Measurements from ENCODE around the gene ZDHHC8.

DNA sequence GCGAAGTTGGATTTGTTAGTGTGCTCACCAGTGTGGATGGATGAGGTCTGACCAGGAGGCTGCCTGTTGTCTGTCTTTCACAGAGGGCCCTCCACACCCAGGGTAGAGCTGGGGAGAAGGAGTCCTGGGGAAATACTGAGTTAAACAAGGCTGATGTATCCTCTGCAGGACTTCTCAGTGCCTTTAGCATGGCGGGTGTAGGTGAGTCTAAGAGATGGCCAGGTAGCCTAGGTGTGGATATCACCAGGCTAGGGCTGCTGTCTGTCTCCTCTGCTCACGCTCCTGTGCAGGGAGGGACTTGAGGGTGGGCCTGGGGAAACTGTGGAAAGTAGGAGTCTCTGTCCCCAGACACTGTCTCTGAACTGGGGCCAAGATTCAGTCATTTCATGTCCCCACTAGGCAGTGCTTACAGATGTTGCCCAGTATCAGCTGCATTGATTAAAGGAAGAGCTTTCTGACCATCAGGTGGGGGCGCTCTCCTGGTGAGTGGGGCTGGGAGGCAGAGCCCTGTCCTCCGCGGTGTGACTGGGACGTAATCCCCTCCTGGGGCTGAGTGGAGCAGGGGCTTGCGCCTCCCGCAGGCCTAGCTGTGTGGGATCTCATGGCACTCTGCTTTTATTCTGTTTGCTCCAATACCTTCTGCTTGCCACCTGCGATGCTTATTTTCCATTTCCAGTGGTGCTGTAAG lies 54.7 kb downstream of the ZDHHC8 start:
- TF ChIP-seq, protein P1, sequence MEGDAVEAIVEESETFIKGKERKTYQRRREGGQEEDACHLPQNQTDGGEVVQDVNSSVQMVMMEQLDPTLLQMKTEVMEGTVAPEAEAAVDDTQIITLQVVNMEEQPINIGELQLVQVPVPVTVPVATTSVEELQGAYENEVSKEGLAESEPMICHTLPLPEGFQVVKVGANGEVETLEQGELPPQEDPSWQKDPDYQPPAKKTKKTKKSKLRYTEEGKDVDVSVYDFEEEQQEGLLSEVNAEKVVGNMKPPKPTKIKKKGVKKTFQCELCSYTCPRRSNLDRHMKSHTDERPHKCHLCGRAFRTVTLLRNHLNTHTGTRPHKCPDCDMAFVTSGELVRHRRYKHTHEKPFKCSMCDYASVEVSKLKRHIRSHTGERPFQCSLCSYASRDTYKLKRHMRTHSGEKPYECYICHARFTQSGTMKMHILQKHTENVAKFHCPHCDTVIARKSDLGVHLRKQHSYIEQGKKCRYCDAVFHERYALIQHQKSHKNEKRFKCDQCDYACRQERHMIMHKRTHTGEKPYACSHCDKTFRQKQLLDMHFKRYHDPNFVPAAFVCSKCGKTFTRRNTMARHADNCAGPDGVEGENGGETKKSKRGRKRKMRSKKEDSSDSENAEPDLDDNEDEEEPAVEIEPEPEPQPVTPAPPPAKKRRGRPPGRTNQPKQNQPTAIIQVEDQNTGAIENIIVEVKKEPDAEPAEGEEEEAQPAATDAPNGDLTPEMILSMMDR (IDR thresholded peaks at IDR 0.05), result no peak
- TF ChIP-seq POLR2A (IDR thresholded peaks at IDR 0.05), result no peak
